Measurements from ENCODE around the gene TXNDC15.
"Not testable (repeated sequence)": the region's sequence is repeated elsewhere in the genome, so short reads cannot be mapped to it uniquely, and the experiment has no call there.

DNA sequence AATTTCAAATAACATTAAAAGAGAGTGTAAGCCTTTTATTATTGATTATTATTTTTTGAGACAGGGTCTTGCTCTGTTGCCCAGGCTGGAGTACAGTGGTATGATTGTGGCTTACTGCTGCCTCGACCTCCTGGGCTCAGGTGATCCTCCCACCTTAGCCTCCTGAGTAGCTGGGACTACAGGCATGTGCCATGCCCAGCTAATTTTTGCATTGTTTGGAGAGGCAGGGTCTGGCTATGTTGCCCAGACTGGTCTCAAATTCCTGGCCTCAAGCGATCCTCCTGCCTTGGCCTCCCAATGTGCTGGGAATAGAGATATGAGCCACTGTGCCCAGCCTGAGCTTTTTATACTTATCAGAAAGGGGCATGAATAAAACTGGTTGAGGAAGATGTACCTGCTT lies 36.6 kb downstream of the TXNDC15 start:
- not testable (repeated sequence) for TF ChIP-seq ZNF274 (IDR thresholded peaks at IDR 0.05; ENCODE audit: low read depth, low read length); SUZ12 (IDR thresholded peaks at IDR 0.05; ENCODE audit: extremely low read depth, insufficient read depth, insufficient read length); YY1 (IDR thresholded peaks at IDR 0.05; ENCODE audit: insufficient read depth, insufficient read length)
